Peyer's patch (tissue), 4 donors: ENCODE measurements around the gene POU6F1.

Experiments used
- CTCF ChIP-seq, 6 experiments: fragments of 450-650 bp in 4 of 6; fragments of 200-600 bp in 2 of 6; sonication (generic) in 1 of 6; IDR thresholded peaks; one replicate each; pipeline ENCODE4 v1.5.1; 2017 to 2019; ENCODE audit warnings: antibody characterized with exemption in 6 of 6, mild to moderate bottlenecking in 3 of 6, moderate library complexity in 1 of 6
- POLR2A ChIP-seq, 2 donors: fragments of 450-650 bp; IDR thresholded peaks; one replicate each; pipeline ENCODE4 v1.5.1; 2017; ENCODE audit warnings: antibody characterized with exemption in 2 of 2, mild to moderate bottlenecking in 2 of 2, moderate library complexity in 2 of 2

GRCh38 chr12:51242876-51243275 is 25.0 kb upstream of the POU6F1 start:
- no peak for TF ChIP-seq CTCF (IDR thresholded peaks at IDR 0.05)
- TF ChIP-seq POLR2A (IDR thresholded peaks at IDR 0.05) = no peak
